ENCODE data around the gene UBAC2.

UBAC2 gene

GRCh38 chr13:99320693-99321481 is 120.2 kb downstream of the UBAC2 start:
- H3K27ac ChIP-seq: no peak overlapping the region
- TF ChIP-seq CTCF (IDR thresholded peaks at IDR 0.05): no peak
- TF ChIP-seq ZFX (IDR thresholded peaks at IDR 0.05; ENCODE audit: borderline replicate concordance): no peak

- TF ChIP-seq CTCF (IDR thresholded peaks at IDR 0.05) (no peak), ZFX (IDR thresholded peaks at IDR 0.05; ENCODE audit: borderline replicate concordance) (no peak)
Measured at GRCh38 chr13:99321709-99322108, 121.1 kb downstream of the UBAC2 start.

GRCh38 chr13:99322297-99323103 is 121.8 kb downstream of the UBAC2 start:
- no peak for TF ChIP-seq CTCF (IDR thresholded peaks at IDR 0.05)
- no peak overlapping the region for H3K27ac ChIP-seq

More at GRCh38 chr13:99321709-99322108, 121.1 kb downstream of the UBAC2 start:
- no peak overlapping the region for H3K27ac ChIP-seq

GRCh38 chr13:99323488-99323887 is 122.8 kb downstream of the UBAC2 start:
- H3K27ac ChIP-seq: no peak overlapping the region
- TF ChIP-seq CTCF (IDR thresholded peaks at IDR 0.05) (no peak), ZFX (IDR thresholded peaks at IDR 0.05; ENCODE audit: borderline replicate concordance) (no peak)

GRCh38 chr13:99326012-99326411 is 125.4 kb downstream of the UBAC2 start:
- no peak overlapping the region for H3K27ac ChIP-seq
- no peak for TF ChIP-seq ZFX (IDR thresholded peaks at IDR 0.05; ENCODE audit: borderline replicate concordance)
- no peak for TF ChIP-seq CTCF (IDR thresholded peaks at IDR 0.05)

- no peak overlapping the region for H3K27ac ChIP-seq
- TF ChIP-seq CTCF (IDR thresholded peaks at IDR 0.05) (no peak), ZFX (IDR thresholded peaks at IDR 0.05; ENCODE audit: borderline replicate concordance) (no peak)
Measured at GRCh38 chr13:99327126-99327525, 126.5 kb downstream of the UBAC2 start.

GRCh38 chr13:99327761-99328160 is 127.1 kb downstream of the UBAC2 start:
- TF ChIP-seq CTCF (IDR thresholded peaks at IDR 0.05) (no peak), ZFX (IDR thresholded peaks at IDR 0.05; ENCODE audit: borderline replicate concordance) (no peak)
- no peak overlapping the region for H3K27ac ChIP-seq
